GM19239 (cell line): ENCODE results near the gene PTP4A2.
"Not testable (repeated sequence)": the region's sequence is repeated elsewhere in the genome, so short reads cannot be mapped to it uniquely, and the experiment has no call there.

Experiments
- DNase-seq: peaks from one replicate; pipeline ENCODE4 v3.0.0; 2011; ENCODE audit warnings: low spot score; ENCODE audit not compliant: insufficient read length
- FAIRE-seq: peaks from 2 replicates; lab custom pipeline; 2011; peaks lifted over from hg19 to GRCh38; lab: Jason Lieb, UNC

The PTP4A2 gene

DNA sequence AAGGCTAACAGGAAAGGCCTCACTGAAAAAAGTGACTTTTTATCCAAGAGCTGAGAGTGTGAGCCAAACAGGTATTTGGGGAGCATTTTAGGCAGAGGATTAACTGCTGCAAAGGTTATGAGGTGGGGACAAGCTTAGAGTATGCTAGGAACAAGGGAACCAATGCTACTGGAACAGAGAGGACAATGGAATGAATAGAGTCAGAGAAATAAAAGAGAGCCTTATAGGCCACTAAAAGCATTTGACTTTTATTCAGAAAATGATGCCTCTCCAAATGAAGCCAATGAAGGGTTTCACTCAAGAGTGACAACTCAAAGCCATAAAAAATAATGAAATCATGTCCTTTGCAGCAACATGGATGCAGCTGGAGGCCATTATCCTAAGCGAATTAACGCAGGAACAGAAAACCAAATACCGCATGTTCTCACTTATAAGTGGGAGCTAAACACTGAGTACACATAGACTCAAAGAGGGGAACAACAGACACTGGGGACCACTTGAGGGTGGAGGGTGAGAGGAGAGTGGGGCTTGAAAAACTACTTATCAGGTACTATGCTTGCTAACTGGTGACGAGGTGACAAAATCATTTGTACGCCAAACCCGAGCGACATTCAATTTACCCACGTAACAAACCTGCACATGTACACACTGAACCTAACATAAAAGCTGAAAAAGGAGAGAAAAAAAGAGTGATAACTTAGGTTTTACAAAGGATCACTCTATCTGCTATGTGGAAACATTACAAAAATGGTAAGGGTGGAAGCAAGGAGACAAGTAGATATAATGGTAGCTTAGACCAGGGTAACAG is 11.1 kb downstream of the PTP4A2 start:
- FAIRE-seq (no peak), DNase-seq (no peak)

GRCh38 chr1:31926252-31926651 is 11.9 kb downstream of the PTP4A2 start:
- no peak for DNase-seq

GRCh38 chr1:31925824-31926223 is 12.3 kb downstream of the PTP4A2 start:
- not testable (repeated sequence) for DNase-seq, FAIRE-seq

More at GRCh38 chr1:31926252-31926651, 11.9 kb downstream of the PTP4A2 start:
- peak; percentile 54 for FAIRE-seq

- FAIRE-seq (no peak), DNase-seq (no peak)
Measured at GRCh38 chr1:31924839-31925238, 13.3 kb downstream of the PTP4A2 start.

GRCh38 chr1:31923901-31924535 is 14.2 kb downstream of the PTP4A2 start:
- DNase-seq (no peak), FAIRE-seq (peak; percentile 59)

- DNase-seq (no peak), FAIRE-seq (no peak)
Measured at GRCh38 chr1:31920956-31921355, 17.2 kb downstream of the PTP4A2 start.

DNA sequence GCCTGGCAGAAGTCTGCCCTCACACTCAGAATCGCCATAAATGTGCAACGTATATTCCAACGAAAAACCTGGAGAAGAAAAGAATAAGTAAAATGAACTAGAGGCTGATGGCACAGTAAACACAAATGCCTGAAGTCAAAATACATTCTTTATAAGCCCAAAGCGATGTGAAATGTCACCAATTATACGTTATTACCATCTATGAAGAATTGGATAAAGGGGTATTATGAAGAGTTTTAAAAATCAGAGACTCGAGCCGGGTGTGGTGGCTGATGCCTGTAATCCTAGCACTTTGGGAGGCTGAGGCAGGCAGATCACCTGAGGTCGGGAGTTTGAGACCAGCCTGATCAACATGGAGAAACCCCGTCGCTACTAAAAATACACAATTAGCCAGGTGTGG is 18.6 kb downstream of the PTP4A2 start:
- FAIRE-seq (no peak), DNase-seq (no peak)

- FAIRE-seq (no peak), DNase-seq (no peak)
Measured at GRCh38 chr1:31915438-31915837, 22.7 kb downstream of the PTP4A2 start.

- no peak for FAIRE-seq
Measured at GRCh38 chr1:31913968-31914367, 24.2 kb downstream of the PTP4A2 start.

GRCh38 chr1:31912839-31913239 is 25.3 kb downstream of the PTP4A2 start:
- FAIRE-seq: no peak
- DNase-seq: no peak

More at GRCh38 chr1:31913968-31914367, 24.2 kb downstream of the PTP4A2 start:
- no peak for DNase-seq

DNA sequence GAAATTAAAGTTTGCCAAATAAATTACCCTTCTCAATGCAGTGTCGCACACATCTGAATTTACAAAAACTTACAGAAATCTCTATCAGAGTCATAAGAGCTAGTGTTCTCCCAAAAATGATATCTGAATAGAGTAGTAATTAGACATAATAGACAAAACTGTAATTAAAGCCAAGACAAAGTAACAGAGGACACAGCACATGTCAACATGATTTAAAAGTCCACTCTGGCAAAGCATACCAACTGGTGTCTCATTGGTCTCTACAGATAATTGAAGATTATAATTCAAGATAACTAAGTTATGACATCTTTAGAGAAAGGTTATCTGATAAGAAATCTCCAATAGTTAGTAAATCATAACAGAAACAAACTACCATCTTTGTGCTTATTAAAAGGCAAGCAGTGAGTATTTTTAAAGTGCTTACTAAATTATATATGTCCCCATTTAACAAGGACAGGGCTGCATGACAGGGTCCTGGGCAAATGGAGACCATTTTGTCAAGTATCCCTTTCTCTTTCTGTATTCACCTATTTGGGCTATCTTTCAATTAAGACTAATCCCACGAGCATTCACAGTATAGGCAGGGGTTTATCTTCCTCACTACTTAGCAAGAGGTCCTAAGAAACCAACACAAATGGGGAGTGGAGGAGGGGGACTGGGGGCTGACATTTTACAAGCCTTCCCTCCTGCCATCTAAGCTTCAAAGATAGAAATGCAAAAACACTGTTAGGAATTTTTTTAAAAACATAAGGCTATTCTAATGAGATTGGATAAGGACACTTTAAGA is 26.0 kb downstream of the PTP4A2 start:
- no peak for FAIRE-seq
- DNase-seq: no peak

- FAIRE-seq (peak; percentile 75), DNase-seq (no peak)
Measured at GRCh38 chr1:31910933-31911332, 27.2 kb downstream of the PTP4A2 start.

- FAIRE-seq: no peak
- DNase-seq: no peak
Measured at GRCh38 chr1:31909691-31910090, 28.5 kb downstream of the PTP4A2 start.

DNA sequence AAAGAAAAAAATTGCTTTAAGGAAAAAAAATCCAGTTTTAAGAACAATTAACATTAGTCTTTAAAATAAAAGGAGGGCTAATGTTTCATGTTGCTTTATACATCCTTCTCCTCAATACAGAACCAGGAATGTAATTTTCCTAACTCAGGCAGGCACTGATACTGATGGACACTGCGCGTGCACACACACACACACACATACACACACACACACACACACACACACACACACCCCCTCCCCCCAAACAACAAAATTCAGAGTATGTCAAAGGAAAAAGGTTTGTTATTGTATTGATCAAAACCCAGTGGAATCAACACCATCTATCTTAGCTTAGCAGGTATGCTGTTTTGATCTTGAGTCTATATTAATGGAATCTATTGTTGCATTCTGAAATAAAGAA is 31.6 kb downstream of the PTP4A2 start:
- FAIRE-seq: no peak

GRCh38 chr1:31905681-31906080 is 32.5 kb downstream of the PTP4A2 start:
- no peak for FAIRE-seq
- no peak for DNase-seq

More for the DNA sequence above, 31.6 kb downstream of the PTP4A2 start:
- no peak for DNase-seq

DNA sequence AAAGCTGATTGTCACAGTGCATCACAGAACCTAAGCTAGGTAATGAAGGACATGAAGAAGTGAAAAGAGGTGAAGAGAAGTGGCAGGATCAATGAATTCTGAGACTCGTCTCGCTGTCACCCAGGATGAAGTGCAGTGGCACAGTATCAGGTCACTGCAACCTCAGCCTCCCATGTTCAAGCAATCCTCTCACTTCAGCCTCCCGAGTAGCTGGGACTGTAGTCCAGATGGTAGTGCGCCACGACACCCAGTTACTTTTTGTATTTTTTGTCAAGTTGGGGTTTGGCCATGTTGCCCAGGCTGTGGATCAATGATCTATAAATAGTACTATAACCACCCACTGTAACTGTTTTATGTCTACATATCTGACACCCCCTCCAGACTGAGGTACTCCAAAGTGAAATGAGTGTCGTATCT is 33.1 kb downstream of the PTP4A2 start:
- DNase-seq (no peak), FAIRE-seq (no peak)

GRCh38 chr1:31904339-31905092 is 33.7 kb downstream of the PTP4A2 start:
- DNase-seq (no peak), FAIRE-seq (no peak)

GRCh38 chr1:31902510-31902860 is 35.7 kb downstream of the PTP4A2 start:
- FAIRE-seq (no peak), DNase-seq (no peak)

GRCh38 chr1:31901838-31902509 is 36.2 kb downstream of the PTP4A2 start:
- no peak for FAIRE-seq
- no peak for DNase-seq

- DNase-seq: no peak
Measured at GRCh38 chr1:31900790-31901189, 37.4 kb downstream of the PTP4A2 start.

More at GRCh38 chr1:31900790-31901189, 37.4 kb downstream of the PTP4A2 start:
- no peak for FAIRE-seq
